Ishikawa (cell line): ENCODE results near the gene FMNL2.

Experiments used
- CEBPB ChIP-seq: IDR thresholded peaks from 2 replicates; pipeline ENCODE4 v1.6.1; 2012
- CREB1 ChIP-seq: IDR thresholded peaks from 2 replicates; pipeline ENCODE4 v1.6.1; 2012; ENCODE audit warnings: low read depth
- EGR1 ChIP-seq: IDR thresholded peaks from 2 replicates; pipeline ENCODE4 v1.6.1; 2012
- EP300 ChIP-seq: IDR thresholded peaks from 2 replicates; pipeline ENCODE4 v1.6.1; 2012; ENCODE audit warnings: borderline replicate concordance
- FOXM1 ChIP-seq: IDR thresholded peaks from 2 replicates; pipeline ENCODE4 v1.6.1; 2012; ENCODE audit warnings: low read depth, borderline replicate concordance
- MAX ChIP-seq: IDR thresholded peaks from 2 replicates; pipeline ENCODE4 v1.6.1; 2012
- NFIC ChIP-seq: IDR thresholded peaks from 2 replicates; pipeline ENCODE4 v1.6.1; 2012
- RAD21 ChIP-seq: IDR thresholded peaks from 2 replicates; pipeline ENCODE4 v1.6.1; 2012; ENCODE audit warnings: low read depth
- TAF1 ChIP-seq: IDR thresholded peaks from 2 replicates; pipeline ENCODE4 v1.6.1; 2012; ENCODE audit warnings: low read depth, mild to moderate bottlenecking
- TCF12 ChIP-seq: IDR thresholded peaks from 2 replicates; pipeline ENCODE4 v1.6.1; 2012; ENCODE audit warnings: low read depth
- TEAD4 ChIP-seq: IDR thresholded peaks from 2 replicates; pipeline ENCODE4 v1.6.1; 2012
- USF1 ChIP-seq: IDR thresholded peaks from 2 replicates; pipeline ENCODE4 v1.6.1; 2012
- YY1 ChIP-seq: IDR thresholded peaks from 2 replicates; pipeline ENCODE4 v1.6.1; 2012; ENCODE audit warnings: low read depth
- ZBTB7A ChIP-seq: IDR thresholded peaks from 2 replicates; pipeline ENCODE4 v1.6.1; 2012; ENCODE audit warnings: low read depth
- TF ChIP-seq, protein P1 (sequence below): IDR thresholded peaks from 2 replicates; pipeline ENCODE4 v1.6.1; 2012; ENCODE audit warnings: low read depth, mild to moderate bottlenecking

Gene FMNL2

DNA sequence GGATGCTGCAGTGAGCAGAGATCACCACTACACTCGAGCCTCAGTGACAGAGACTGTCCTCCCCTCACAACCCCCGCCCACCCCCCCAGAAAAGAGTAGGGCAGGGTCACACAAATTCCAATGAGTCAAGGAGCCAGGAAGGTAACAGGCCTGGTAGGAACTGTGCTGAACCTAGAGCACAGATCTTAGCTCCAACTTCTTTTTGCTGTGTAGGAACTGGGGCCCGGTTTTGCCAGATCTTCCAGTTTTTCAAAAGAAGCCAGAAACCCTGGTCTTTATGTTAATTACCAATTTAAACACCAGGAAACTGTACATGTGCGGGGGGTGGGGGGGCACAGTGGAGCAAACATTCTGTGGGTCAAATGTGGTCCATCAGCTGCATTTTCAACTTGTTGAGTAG, 311.3 kb downstream of the FMNL2 start:
- TF ChIP-seq, protein P1, sequence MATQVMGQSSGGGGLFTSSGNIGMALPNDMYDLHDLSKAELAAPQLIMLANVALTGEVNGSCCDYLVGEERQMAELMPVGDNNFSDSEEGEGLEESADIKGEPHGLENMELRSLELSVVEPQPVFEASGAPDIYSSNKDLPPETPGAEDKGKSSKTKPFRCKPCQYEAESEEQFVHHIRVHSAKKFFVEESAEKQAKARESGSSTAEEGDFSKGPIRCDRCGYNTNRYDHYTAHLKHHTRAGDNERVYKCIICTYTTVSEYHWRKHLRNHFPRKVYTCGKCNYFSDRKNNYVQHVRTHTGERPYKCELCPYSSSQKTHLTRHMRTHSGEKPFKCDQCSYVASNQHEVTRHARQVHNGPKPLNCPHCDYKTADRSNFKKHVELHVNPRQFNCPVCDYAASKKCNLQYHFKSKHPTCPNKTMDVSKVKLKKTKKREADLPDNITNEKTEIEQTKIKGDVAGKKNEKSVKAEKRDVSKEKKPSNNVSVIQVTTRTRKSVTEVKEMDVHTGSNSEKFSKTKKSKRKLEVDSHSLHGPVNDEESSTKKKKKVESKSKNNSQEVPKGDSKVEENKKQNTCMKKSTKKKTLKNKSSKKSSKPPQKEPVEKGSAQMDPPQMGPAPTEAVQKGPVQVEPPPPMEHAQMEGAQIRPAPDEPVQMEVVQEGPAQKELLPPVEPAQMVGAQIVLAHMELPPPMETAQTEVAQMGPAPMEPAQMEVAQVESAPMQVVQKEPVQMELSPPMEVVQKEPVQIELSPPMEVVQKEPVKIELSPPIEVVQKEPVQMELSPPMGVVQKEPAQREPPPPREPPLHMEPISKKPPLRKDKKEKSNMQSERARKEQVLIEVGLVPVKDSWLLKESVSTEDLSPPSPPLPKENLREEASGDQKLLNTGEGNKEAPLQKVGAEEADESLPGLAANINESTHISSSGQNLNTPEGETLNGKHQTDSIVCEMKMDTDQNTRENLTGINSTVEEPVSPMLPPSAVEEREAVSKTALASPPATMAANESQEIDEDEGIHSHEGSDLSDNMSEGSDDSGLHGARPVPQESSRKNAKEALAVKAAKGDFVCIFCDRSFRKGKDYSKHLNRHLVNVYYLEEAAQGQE = no peak
- TF ChIP-seq USF1 (no peak), CREB1 (no peak), ZBTB7A (no peak), TAF1 (no peak), RAD21 (no peak), CEBPB (no peak), NFIC (no peak), YY1 (no peak), MAX (no peak), TCF12 (no peak), FOXM1 (no peak), TEAD4 (no peak), EP300 (no peak)

DNA sequence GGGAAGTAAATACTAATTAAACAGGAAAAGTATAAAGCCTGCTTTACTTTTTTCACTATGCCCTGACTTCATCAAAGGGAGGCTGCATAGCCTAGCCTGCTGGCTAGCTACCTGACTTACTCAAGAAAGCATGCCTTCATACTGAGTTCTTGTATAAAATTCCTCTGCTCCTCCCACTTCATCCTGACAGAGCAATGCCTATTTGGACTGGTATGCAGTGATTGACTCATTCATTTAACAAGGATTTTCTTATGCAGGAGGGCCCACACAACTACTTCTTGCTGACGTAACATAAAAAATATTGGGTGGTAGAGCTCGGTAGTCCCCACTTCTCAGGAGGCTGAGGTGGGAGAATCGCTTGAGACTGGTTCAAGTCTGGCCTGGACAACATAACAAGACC, 311.8 kb downstream of the FMNL2 start:
- TF ChIP-seq EGR1 = no peak
- TF ChIP-seq USF1 = no peak
- no peak for TF ChIP-seq YY1
- no peak for TF ChIP-seq TCF12
- no peak for TF ChIP-seq TEAD4
- TF ChIP-seq EP300 = no peak
- no peak for TF ChIP-seq CREB1
- no peak for TF ChIP-seq ZBTB7A
- no peak for TF ChIP-seq FOXM1
- TF ChIP-seq RAD21 = no peak
- TF ChIP-seq NFIC = no peak
- no peak for TF ChIP-seq CEBPB
- TF ChIP-seq, protein P1 = no peak
- no peak for TF ChIP-seq TAF1
- no peak for TF ChIP-seq MAX

DNA sequence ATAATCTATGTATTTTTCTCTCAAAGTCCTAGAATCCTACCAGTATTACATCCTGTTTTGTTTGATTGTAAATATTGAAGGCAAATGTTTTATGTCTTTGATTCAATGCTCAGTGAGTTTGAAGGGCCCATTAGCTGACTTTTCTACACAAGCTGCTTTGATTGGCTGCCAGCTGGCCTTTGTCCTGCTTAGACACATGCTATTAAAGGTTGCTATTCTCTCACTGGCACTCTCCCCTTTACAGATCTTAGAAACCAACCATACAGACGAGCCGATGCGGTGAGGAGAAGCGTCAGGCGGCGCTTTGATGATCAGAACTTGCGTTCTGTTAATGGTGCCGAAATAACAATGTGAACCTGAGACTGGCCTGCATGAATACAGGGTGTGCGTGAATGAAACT, 312.6 kb downstream of the FMNL2 start:
- no peak for TF ChIP-seq RAD21
- no peak for TF ChIP-seq MAX
- TF ChIP-seq EGR1 = no peak

DNA sequence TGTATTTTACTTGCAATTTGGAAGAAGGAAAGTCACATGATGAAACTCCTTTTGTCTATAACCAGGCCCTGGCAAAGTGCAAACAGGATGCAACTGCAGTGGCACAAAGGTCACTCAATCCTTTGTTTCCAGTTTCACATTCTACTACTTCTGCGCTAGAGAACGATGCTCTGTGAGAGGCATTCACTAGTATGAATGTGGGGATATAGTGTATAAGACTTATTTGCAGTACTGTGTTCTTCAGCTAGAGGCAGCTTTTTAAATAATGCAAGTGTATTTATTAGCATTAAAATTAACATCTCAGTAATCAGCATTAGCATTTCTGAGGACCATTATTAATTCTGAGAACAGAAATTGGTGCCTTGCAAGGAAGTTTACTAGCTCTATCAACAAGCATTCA, 313.4 kb downstream of the FMNL2 start:
- no peak for TF ChIP-seq FOXM1
- no peak for TF ChIP-seq YY1
- no peak for TF ChIP-seq TAF1
- no peak for TF ChIP-seq RAD21
- TF ChIP-seq EP300 = no peak

DNA sequence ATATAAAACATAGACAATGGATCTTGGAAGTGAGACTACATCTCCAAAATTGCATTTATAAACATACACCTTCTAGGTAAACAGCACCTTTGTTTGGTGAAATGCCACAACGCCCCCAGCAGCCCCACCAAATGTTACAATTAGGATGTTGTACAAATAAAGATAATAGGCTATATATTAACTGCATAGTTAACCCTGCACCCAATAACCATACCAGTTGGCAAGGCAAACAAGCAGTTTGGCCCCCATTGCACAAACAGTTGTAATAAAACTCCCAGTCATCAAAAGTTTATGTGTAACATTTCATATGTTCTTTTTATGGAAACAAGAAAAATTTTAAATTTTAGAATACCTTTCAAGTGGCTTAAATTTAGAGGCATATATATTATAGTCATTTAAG, 315.0 kb downstream of the FMNL2 start:
- TF ChIP-seq TAF1 = no peak
- TF ChIP-seq EP300 = no peak
- TF ChIP-seq ZBTB7A = no peak
- no peak for TF ChIP-seq EGR1

DNA sequence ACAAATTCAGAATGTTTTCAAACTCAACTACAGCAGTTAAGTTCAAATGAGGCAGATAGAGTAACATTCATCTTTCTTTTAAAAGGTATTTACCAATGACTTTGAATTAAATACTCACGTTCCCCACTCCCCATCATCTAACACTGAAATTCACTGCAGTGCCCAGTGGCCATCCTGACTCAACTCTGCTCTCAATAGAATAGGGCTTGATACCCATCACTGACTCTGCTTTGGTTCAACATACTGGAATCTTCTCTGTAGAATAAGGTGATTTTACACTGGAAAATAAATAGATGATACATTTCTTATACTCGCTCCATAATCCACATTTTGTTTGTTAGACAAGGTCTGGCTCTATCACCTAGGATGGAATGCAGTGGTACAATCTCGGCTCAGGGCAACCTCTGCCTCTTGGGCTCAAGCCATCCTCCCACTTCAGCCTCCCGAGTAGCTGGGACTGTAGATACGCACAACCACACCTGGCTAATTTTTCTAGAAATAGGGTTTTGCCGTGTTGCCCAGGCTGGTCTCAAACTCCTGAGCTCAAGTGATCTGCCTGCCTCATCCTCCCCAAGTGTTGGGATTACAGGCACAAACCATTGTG, 315.9 kb downstream of the FMNL2 start:
- no peak for TF ChIP-seq EGR1
- no peak for TF ChIP-seq NFIC
- no peak for TF ChIP-seq CREB1
- no peak for TF ChIP-seq USF1
- no peak for TF ChIP-seq YY1
- no peak for TF ChIP-seq TEAD4
- no peak for TF ChIP-seq TAF1
- TF ChIP-seq TCF12 = no peak
- TF ChIP-seq ZBTB7A = no peak
